ENCODE data around the gene MBD5.

Gene MBD5

GRCh38 chr2:148486655-148487054, 465.8 kb downstream of the MBD5 start:
- DNase-seq, result no peak

GRCh38 chr2:148487439-148487838, 466.5 kb downstream of the MBD5 start:
- no peak for DNase-seq

GRCh38 chr2:148490840-148491439, 470.0 kb downstream of the MBD5 start:
- no peak for DNase-seq

- DNase-seq, result no peak
Observed at GRCh38 chr2:148493822-148494563, 473.1 kb downstream of the MBD5 start.

- no peak for DNase-seq
Observed at GRCh38 chr2:148495586-148495985, 474.7 kb downstream of the MBD5 start.

GRCh38 chr2:148501545-148501944, 480.7 kb downstream of the MBD5 start:
- DNase-seq, result no peak

GRCh38 chr2:148503516-148503915, 482.6 kb downstream of the MBD5 start:
- DNase-seq, result no peak

GRCh38 chr2:148507970-148508369, 487.1 kb downstream of the MBD5 start:
- no peak for DNase-seq

- DNase-seq, result no peak
Observed at GRCh38 chr2:148508878-148509287, 488.0 kb downstream of the MBD5 start.

- peak; percentile 87 to 90 for DNase-seq
Observed at GRCh38 chr2:148509288-148509902, 488.5 kb downstream of the MBD5 start.

- DNase-seq, result no peak
Observed at GRCh38 chr2:148511883-148512282, 491.0 kb downstream of the MBD5 start.

GRCh38 chr2:148512501-148512900, 491.6 kb downstream of the MBD5 start:
- DNase-seq, result no peak

GRCh38 chr2:148513427-148513826, 492.5 kb downstream of the MBD5 start:
- DNase-seq, result no peak

GRCh38 chr2:148515120-148515519, 494.2 kb downstream of the MBD5 start:
- no peak for DNase-seq

GRCh38 chr2:148515976-148516375, 495.1 kb downstream of the MBD5 start:
- no peak for DNase-seq

GRCh38 chr2:148517296-148517695, 496.4 kb downstream of the MBD5 start:
- DNase-seq, result no peak

- no peak for DNase-seq
Observed at GRCh38 chr2:148517822-148518221, 496.9 kb downstream of the MBD5 start.

- no peak for DNase-seq
Observed at GRCh38 chr2:148519013-148519412, 498.1 kb downstream of the MBD5 start.

GRCh38 chr2:148521181-148521580, 500.3 kb downstream of the MBD5 start:
- no peak for DNase-seq

- no peak for DNase-seq
Observed at GRCh38 chr2:148523315-148523714, 502.4 kb downstream of the MBD5 start.

GRCh38 chr2:148524519-148524919, 503.6 kb downstream of the MBD5 start:
- DNase-seq, result peak in 1 of 2 experiments; percentile 49

- DNase-seq, result no peak
Observed at GRCh38 chr2:148525130-148525529, 504.2 kb downstream of the MBD5 start.

GRCh38 chr2:148526509-148527346, 505.8 kb downstream of the MBD5 start:
- DNase-seq, result no peak

Data from activated CD4-positive, alpha-beta T cell treated with anti-CD3 and anti-CD28 coated beads, Interleukin-2, amount 50 U/mL, for 48 hours (primary cell).